GM18519 (cell line): ENCODE results near the gene FOXC1.

Experiments used
- ATAC-seq: cut with Tn5 transposase; IDR thresholded peaks from one replicate; pipeline ENCODE4 v1.9.1; 2021; ENCODE audit warnings: mild to moderate bottlenecking, moderate library complexity; ENCODE audit not compliant: unreplicated experiment, low FRiP score

FOXC1 gene

GRCh38 chr6:1584146-1584545 is 25.6 kb upstream of the FOXC1 start:
- ATAC-seq: no peak

- ATAC-seq: no peak
These were observed 24.6 kb upstream of the FOXC1 start for GRCh38 chr6:1584996-1585668.

GRCh38 chr6:1585669-1586049 is 24.1 kb upstream of the FOXC1 start:
- ATAC-seq: no peak

- no peak for ATAC-seq
These were observed 23.5 kb upstream of the FOXC1 start for GRCh38 chr6:1586256-1586655.

GRCh38 chr6:1586861-1587450 is 22.8 kb upstream of the FOXC1 start:
- ATAC-seq: no peak

- no peak for ATAC-seq
These were observed 22.2 kb upstream of the FOXC1 start for GRCh38 chr6:1587546-1587945.

- no peak for ATAC-seq
These were observed 21.7 kb upstream of the FOXC1 start for GRCh38 chr6:1587977-1588376.

GRCh38 chr6:1589208-1589607 is 20.5 kb upstream of the FOXC1 start:
- no peak for ATAC-seq

- no peak for ATAC-seq
These were observed 19.1 kb upstream of the FOXC1 start for GRCh38 chr6:1590580-1590979.

GRCh38 chr6:1591243-1591642 is 18.5 kb upstream of the FOXC1 start:
- ATAC-seq: no peak

- ATAC-seq: no peak
These were observed 17.8 kb upstream of the FOXC1 start for GRCh38 chr6:1591926-1592325.

GRCh38 chr6:1592852-1593251 is 16.9 kb upstream of the FOXC1 start:
- ATAC-seq: no peak

- ATAC-seq: no peak
These were observed 16.3 kb upstream of the FOXC1 start for GRCh38 chr6:1593286-1593957.

- ATAC-seq: no peak
These were observed 15.8 kb upstream of the FOXC1 start for GRCh38 chr6:1593958-1594314.

GRCh38 chr6:1594445-1595200 is 15.1 kb upstream of the FOXC1 start:
- no peak for ATAC-seq

GRCh38 chr6:1595271-1596087 is 14.2 kb upstream of the FOXC1 start:
- no peak for ATAC-seq

GRCh38 chr6:1596088-1596852 is 13.4 kb upstream of the FOXC1 start:
- no peak for ATAC-seq

GRCh38 chr6:1597121-1597744 is 12.5 kb upstream of the FOXC1 start:
- no peak for ATAC-seq

- no peak for ATAC-seq
These were observed 11.8 kb upstream of the FOXC1 start for GRCh38 chr6:1597924-1598323.
